Body of pancreas (tissue), 4 donors: ENCODE data around the gene PLK5.

Experiments
- POLR2A ChIP-seq, 3 donors: fragments of 450-650 bp; IDR thresholded peaks; one replicate each; pipeline ENCODE4 v1.6.1; 2016; ENCODE audit warnings: antibody characterized with exemption in 3 of 3, mild to moderate bottlenecking in 2 of 3
- TF ChIP-seq, protein P1 (sequence below), 7 experiments: fragments of 450-650 bp in 4 of 7; fragments of 200-600 bp in 3 of 7; sonication (generic) in 3 of 7; IDR thresholded peaks; one replicate each; pipeline ENCODE4 v1.5.1; 2016 to 2019; ENCODE audit warnings: antibody characterized with exemption in 7 of 7

DNA sequence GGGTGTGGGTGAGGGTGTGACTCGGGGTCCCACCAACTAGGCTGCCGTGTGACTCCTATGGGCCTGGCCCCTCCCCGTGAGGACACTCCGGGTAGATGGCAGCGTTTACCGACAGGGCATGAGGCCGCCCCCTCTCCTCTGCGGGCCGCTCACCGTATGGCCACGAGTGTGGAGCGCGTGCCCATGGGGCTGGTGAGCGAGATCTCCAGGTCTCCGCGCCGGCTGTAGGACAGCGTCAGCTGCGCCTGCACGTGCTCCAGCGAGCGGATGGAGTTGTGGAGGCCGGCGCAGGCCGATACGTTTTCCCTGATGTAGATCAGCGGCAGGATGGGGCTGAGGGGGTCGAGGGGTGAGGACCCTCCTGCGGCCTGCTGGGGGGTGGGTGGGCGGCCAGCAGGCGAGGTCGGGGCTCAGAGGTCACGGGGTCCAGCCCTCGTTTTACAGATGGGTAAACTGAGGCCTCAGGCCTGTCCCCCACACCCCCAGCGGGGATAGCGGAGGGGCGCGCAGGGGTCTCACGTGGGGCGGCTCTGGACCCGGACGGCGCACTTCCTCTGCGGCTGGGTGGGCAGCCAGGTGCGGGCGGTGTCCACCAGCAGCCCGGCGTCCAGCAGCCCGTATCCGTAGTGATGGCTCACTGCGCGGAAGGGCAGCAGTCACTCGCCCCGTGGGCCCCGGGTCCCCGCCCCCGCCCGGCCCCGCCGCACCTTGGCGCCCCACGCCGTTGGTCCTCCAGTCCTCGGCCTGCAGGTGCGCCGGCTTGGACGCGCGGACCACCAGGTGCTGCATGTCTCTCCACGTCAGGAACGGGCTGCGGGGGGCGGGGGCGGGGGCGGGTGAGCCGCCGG is 40.5 kb upstream of the PLK5 start:
- TF ChIP-seq, protein P1, sequence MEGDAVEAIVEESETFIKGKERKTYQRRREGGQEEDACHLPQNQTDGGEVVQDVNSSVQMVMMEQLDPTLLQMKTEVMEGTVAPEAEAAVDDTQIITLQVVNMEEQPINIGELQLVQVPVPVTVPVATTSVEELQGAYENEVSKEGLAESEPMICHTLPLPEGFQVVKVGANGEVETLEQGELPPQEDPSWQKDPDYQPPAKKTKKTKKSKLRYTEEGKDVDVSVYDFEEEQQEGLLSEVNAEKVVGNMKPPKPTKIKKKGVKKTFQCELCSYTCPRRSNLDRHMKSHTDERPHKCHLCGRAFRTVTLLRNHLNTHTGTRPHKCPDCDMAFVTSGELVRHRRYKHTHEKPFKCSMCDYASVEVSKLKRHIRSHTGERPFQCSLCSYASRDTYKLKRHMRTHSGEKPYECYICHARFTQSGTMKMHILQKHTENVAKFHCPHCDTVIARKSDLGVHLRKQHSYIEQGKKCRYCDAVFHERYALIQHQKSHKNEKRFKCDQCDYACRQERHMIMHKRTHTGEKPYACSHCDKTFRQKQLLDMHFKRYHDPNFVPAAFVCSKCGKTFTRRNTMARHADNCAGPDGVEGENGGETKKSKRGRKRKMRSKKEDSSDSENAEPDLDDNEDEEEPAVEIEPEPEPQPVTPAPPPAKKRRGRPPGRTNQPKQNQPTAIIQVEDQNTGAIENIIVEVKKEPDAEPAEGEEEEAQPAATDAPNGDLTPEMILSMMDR (IDR thresholded peaks at IDR 0.05) = no peak
- TF ChIP-seq POLR2A (IDR thresholded peaks at IDR 0.05) = no peak
